ENCODE results near the gene FADS2. TPM values are rescaled to one million over a fixed set of nuclear protein-coding genes. Genes with fewer than 3 reads are reported as not detected.

Gene FADS2
- total RNA-seq, 2 experiments from 2014 or later: 0.95 to 2.8 TPM

GRCh38 chr11:61902313-61902712, 74.2 kb downstream of the FADS2 start:
- Histone ChIP-seq H3K4me1 (ENCODE audit: insufficient read depth, low read length, poor library complexity, severe bottlenecking) (peaks cover 14% of the 10 kb centered on the region), H3K4me3 (ENCODE audit: low read depth, low read length, poor library complexity, severe bottlenecking) (no peak overlapping the region), H4K20me1 (ENCODE audit: insufficient read depth, low read length) (no peaks in the 10 kb centered on the region), H3K79me2 (ENCODE audit: insufficient read depth, low read depth, low read length) (no peaks in the 10 kb centered on the region), H3K9me3 (ENCODE audit: low read length) (no peaks in the 10 kb centered on the region), H3K36me3 (ENCODE audit: insufficient read depth, low read length) (no peaks in the 10 kb centered on the region), H3K9me2 (ENCODE audit: insufficient read depth, low read length) (no peaks in the 10 kb centered on the region), H3K27ac (ENCODE audit: low read depth, low read length, poor library complexity, severe bottlenecking) (no peak overlapping the region), H3K4me2 (ENCODE audit: low read length) (no peak overlapping the region), H2AFZ (ENCODE audit: low read length) (no peak overlapping the region)
- intact Hi-C loops (cut with micrococcal nuclease; ENCODE audit: unreplicated experiment): no loop called here
- no peak for DNase-seq (ENCODE audit: low spot score)
- BruUV-seq (replicated peaks): no TSS peak
- no peak for TF ChIP-seq EZH2phosphoT487 (IDR thresholded peaks at IDR 0.05; ENCODE audit: borderline replicate concordance, low read depth, low read length)
- TF ChIP-seq, protein P1, sequence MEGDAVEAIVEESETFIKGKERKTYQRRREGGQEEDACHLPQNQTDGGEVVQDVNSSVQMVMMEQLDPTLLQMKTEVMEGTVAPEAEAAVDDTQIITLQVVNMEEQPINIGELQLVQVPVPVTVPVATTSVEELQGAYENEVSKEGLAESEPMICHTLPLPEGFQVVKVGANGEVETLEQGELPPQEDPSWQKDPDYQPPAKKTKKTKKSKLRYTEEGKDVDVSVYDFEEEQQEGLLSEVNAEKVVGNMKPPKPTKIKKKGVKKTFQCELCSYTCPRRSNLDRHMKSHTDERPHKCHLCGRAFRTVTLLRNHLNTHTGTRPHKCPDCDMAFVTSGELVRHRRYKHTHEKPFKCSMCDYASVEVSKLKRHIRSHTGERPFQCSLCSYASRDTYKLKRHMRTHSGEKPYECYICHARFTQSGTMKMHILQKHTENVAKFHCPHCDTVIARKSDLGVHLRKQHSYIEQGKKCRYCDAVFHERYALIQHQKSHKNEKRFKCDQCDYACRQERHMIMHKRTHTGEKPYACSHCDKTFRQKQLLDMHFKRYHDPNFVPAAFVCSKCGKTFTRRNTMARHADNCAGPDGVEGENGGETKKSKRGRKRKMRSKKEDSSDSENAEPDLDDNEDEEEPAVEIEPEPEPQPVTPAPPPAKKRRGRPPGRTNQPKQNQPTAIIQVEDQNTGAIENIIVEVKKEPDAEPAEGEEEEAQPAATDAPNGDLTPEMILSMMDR (conservative IDR thresholded peaks at IDR 0.05; ENCODE audit: low read length): no peak
- ChIA-PET CTCF (ENCODE audit: unreplicated experiment) (interaction anchor here (0.6 kb wide), 1 partner anchor 9 kb away, joined by 3 read pairs; no protein-coding TSS in a partner anchor), POLR2A (interaction anchor here (1.1 kb wide), 1 partner anchor 44 kb away, joined by 3 read pairs; no protein-coding TSS in a partner anchor)

DNA sequence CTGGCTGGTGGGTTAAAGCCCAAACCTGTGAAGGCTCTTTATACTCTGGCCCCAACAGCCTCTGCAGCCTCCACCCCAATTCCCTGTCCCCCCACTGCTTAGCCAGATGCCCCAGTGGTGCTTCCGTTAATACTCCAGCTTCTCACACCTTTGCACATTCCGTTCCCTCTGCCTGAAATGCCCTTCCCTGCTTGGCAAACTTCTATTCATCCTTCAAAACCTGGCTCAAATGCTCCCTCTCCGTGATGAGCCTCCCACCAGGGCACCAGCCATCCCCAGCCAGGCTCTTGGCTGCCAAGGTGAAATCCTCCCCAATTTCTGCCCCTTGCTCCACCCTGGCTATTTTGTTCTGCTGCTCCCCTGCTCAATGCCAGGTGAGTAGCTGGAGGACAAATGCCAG, 75.7 kb downstream of the FADS2 start:
- Histone ChIP-seq H3K36me3 (ENCODE audit: insufficient read depth, low read length) (no peaks in the 10 kb centered on the region), H3K79me2 (ENCODE audit: insufficient read depth, low read depth, low read length) (no peaks in the 10 kb centered on the region), H3K9me3 (ENCODE audit: low read length) (no peaks in the 10 kb centered on the region), H3K27ac (ENCODE audit: low read depth, low read length, poor library complexity, severe bottlenecking) (no peak overlapping the region), H2AFZ (ENCODE audit: low read length) (no peak overlapping the region), H3K9me2 (ENCODE audit: insufficient read depth, low read length) (no peaks in the 10 kb centered on the region), H3K4me2 (ENCODE audit: low read length) (no peak overlapping the region), H3K4me1 (ENCODE audit: insufficient read depth, low read length, poor library complexity, severe bottlenecking) (peaks cover 2% of the 10 kb centered on the region), H3K4me3 (ENCODE audit: low read depth, low read length, poor library complexity, severe bottlenecking) (no peak overlapping the region), H4K20me1 (ENCODE audit: insufficient read depth, low read length) (no peaks in the 10 kb centered on the region)
- TF ChIP-seq, protein P1 (conservative IDR thresholded peaks at IDR 0.05; ENCODE audit: low read length): no peak
- no peak for TF ChIP-seq EZH2phosphoT487 (IDR thresholded peaks at IDR 0.05; ENCODE audit: borderline replicate concordance, low read depth, low read length)
- intact Hi-C loops (cut with micrococcal nuclease; ENCODE audit: unreplicated experiment): no loop called here
- CTCF ChIA-PET (ENCODE audit: unreplicated experiment): no interaction called here
- POLR2A ChIA-PET: interaction anchor here (0.6 kb wide), 1 partner anchor 846 kb away, joined by 3 read pairs; no protein-coding TSS in a partner anchor
- no peak for DNase-seq (ENCODE audit: low spot score)
- BruUV-seq (replicated peaks): no TSS peak

DNA sequence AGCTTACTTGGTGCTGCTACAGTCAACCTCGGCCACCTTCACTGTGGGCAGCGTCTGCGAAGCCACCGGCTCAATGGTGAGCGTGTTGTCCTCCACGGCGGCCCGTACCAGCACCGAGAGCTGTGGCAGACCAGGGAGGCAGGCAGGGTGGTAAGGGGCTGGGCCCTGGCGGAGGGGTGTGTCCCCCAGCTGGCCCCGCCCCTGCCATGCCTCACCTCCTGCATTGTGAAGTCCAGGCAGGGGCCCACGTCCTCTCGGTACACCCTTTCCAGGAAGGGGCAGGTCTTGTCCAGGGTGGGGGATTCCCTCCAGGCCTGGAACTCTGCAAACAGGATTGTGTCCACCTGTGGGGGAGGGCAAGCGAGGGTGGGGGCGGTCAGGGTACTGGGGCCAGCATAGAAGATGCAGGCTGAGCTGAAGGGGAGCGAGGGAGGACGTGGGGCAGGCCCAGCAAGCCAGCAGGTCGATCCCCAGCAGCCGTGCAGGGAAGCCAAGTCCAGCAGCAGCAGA, 76.5 kb downstream of the FADS2 start:
- CTCF ChIA-PET (ENCODE audit: unreplicated experiment): no interaction called here
- Histone ChIP-seq H3K36me3 (ENCODE audit: insufficient read depth, low read length) (no peaks in the 10 kb centered on the region), H3K9me2 (ENCODE audit: insufficient read depth, low read length) (no peaks in the 10 kb centered on the region), H4K20me1 (ENCODE audit: insufficient read depth, low read length) (no peaks in the 10 kb centered on the region), H3K4me3 (ENCODE audit: low read depth, low read length, poor library complexity, severe bottlenecking) (no peak overlapping the region), H3K79me2 (ENCODE audit: insufficient read depth, low read depth, low read length) (no peaks in the 10 kb centered on the region), H3K4me1 (ENCODE audit: insufficient read depth, low read length, poor library complexity, severe bottlenecking) (no peaks in the 10 kb centered on the region), H2AFZ (ENCODE audit: low read length) (no peak overlapping the region), H3K27ac (ENCODE audit: low read depth, low read length, poor library complexity, severe bottlenecking) (no peak overlapping the region), H3K9me3 (ENCODE audit: low read length) (no peaks in the 10 kb centered on the region), H3K4me2 (ENCODE audit: low read length) (no peak overlapping the region)
- intact Hi-C loops (cut with micrococcal nuclease; ENCODE audit: unreplicated experiment): no loop called here
- BruUV-seq (replicated peaks): no TSS peak
- TF ChIP-seq EZH2phosphoT487 (IDR thresholded peaks at IDR 0.05; ENCODE audit: borderline replicate concordance, low read depth, low read length): no peak
- TF ChIP-seq, protein P1 (conservative IDR thresholded peaks at IDR 0.05; ENCODE audit: low read length): no peak
- no peak for DNase-seq (ENCODE audit: low spot score)
- POLR2A ChIA-PET: no interaction called here

Data from OCI-LY7 (cell line).